Islet of Langerhans (tissue), 1 donor: ENCODE data around the gene SPATA31D4.

Experiments used
- FAIRE-seq: peaks from one replicate; lab custom pipeline; 2011; peaks lifted over from hg19 to GRCh38; lab: Jason Lieb, UNC

The SPATA31D4 gene

GRCh38 chr9:81964218-81965171 lies 36.3 kb downstream of the SPATA31D4 start:
- FAIRE-seq = no peak

GRCh38 chr9:81968026-81968425 lies 39.8 kb downstream of the SPATA31D4 start:
- no peak for FAIRE-seq

- no peak for FAIRE-seq
These were observed 41.7 kb downstream of the SPATA31D4 start for GRCh38 chr9:81969971-81970370.

GRCh38 chr9:81971727-81972126 lies 43.5 kb downstream of the SPATA31D4 start:
- no peak for FAIRE-seq

- FAIRE-seq = no peak
These were observed 46.5 kb downstream of the SPATA31D4 start for GRCh38 chr9:81974764-81975163.

- FAIRE-seq = no peak
These were observed 48.1 kb downstream of the SPATA31D4 start for GRCh38 chr9:81976351-81976750.

GRCh38 chr9:81979196-81979595 lies 51.0 kb downstream of the SPATA31D4 start:
- no peak for FAIRE-seq

GRCh38 chr9:81980568-81980967 lies 52.3 kb downstream of the SPATA31D4 start:
- no peak for FAIRE-seq

- no peak for FAIRE-seq
These were observed 53.7 kb downstream of the SPATA31D4 start for GRCh38 chr9:81981883-81982282.
